ENCODE measurements around the gene OGFRL1. TPM values are rescaled to one million over a fixed set of nuclear protein-coding genes. Genes with fewer than 3 reads are reported as not detected.

OGFRL1 gene
- total and polyA plus RNA-seq, 2 donors (not counting 1 experiment from before 2014, with no cell fraction given), result 6.4 to 31.6 TPM

GRCh38 chr6:71289802-71290175 is 1.2 kb downstream of the OGFRL1 start:
- Histone ChIP-seq H3K27me3 (replicated peaks in 1 of 4; ENCODE audit: control extremely low read depth in 1 of 4, control insufficient read depth in 3 of 4, insufficient read depth in 4 of 4, low read length in 3 of 4) (no peaks in the 10 kb centered on the region), H3K27ac (ENCODE audit: low read length in 2 of 2) (peak overlapping the region; percentile 40 to 82), H3K4me1 (ENCODE audit: control insufficient read depth in 2 of 2, insufficient read depth in 2 of 2, low read length in 2 of 2) (peaks cover 39 to 40% of the 10 kb centered on the region in 2 donors), H3K79me2 (ENCODE audit: control insufficient read depth, insufficient read depth, low read length) (peaks cover 52% of the 10 kb centered on the region), H3K4me3 (ENCODE audit: control extremely low read depth in 1 of 5, extremely low read depth in 1 of 5, insufficient read depth in 1 of 5, low read depth in 2 of 5, low read length in 4 of 5) (peak overlapping the region; percentile 50 to 82 (median 76)), H3K9ac (ENCODE audit: low read length) (peak overlapping the region; percentile 91), H3K9me3 (ENCODE audit: control extremely low read depth in 1 of 3, control insufficient read depth in 2 of 3, insufficient read depth in 1 of 3, low read length in 2 of 3) (no peaks in the 10 kb centered on the region), H4K20me1 (ENCODE audit: control insufficient read depth, insufficient read depth, low read length, poor library complexity, severe bottlenecking) (peaks cover 34% of the 10 kb centered on the region), H3K36me3 (replicated peaks in 1 of 2; ENCODE audit: control extremely low read depth in 1 of 2, control insufficient read depth in 1 of 2, extremely low read depth in 1 of 2, insufficient read depth in 2 of 2, low read length in 1 of 2) (peaks cover 0 to 13% of the 10 kb centered on the region in 2 experiments), H3K4me2 (replicated peaks; ENCODE audit: low read depth, low read length, poor library complexity, severe bottlenecking) (peak overlapping the region; percentile 98), H2AFZ (ENCODE audit: insufficient read depth, low read depth, low read length, poor library complexity, severe bottlenecking) (peak overlapping the region; percentile 70)
- Mint-ChIP-seq H3K27ac (peak overlapping the region; percentile 92), H3K27me3 (no peaks in the 10 kb centered on the region), H3K4me1 (peaks cover 47% of the 10 kb centered on the region), H3K4me3 (peak overlapping the region; percentile 93), H3K9me3 (ENCODE audit: insufficient read depth) (no peaks in the 10 kb centered on the region)
- intact Hi-C loops (cut with micrococcal nuclease), result loop anchor here (2.0 to 10.0 kb wide), 6 partner anchors 55 to 1492 kb away; partner anchors contain the start of genes LMBRD1 and SDHAF4
- DNase-seq (no peak), ATAC-seq (ENCODE audit: low read depth) (no peak)
- no peak for TF ChIP-seq EZH2 (IDR thresholded peaks at IDR 0.05; ENCODE audit: borderline replicate concordance, insufficient read depth, low read depth, low read length, poor library complexity, severe bottlenecking)
- no peak for TF ChIP-seq CTCF (IDR thresholded peaks at IDR 0.05)
- WGBS (ENCODE audit: insufficient coverage), result 33% methylated on average over 1 of the region's 5 CpGs
- POLR2A ChIA-PET, result interaction anchor here (3.1 kb wide), 1 partner anchor 41 kb away, joined by 12 read pairs; no protein-coding TSS in a partner anchor
- CTCF ChIA-PET, result interaction anchor here (0.6 to 5.8 kb wide), 6 partner anchors 8 to 657 kb away, joined by 3 to 66 read pairs (median 8); no protein-coding TSS in a partner anchor

GRCh38 chr6:71290611-71291010 is 2.0 kb downstream of the OGFRL1 start:
- Mint-ChIP-seq H3K4me1 (peaks cover 47% of the 10 kb centered on the region), H3K27ac (peak overlapping the region; percentile 10), H3K9me3 (ENCODE audit: insufficient read depth) (no peaks in the 10 kb centered on the region), H3K4me3 (peak overlapping the region; percentile 93), H3K27me3 (no peaks in the 10 kb centered on the region)
- Histone ChIP-seq H3K4me1 (ENCODE audit: control insufficient read depth in 2 of 2, insufficient read depth in 2 of 2, low read length in 2 of 2) (peaks cover 39 to 40% of the 10 kb centered on the region in 2 donors), H3K27me3 (replicated peaks in 1 of 4; ENCODE audit: control extremely low read depth in 1 of 4, control insufficient read depth in 3 of 4, insufficient read depth in 4 of 4, low read length in 3 of 4) (no peaks in the 10 kb centered on the region), H3K9ac (ENCODE audit: low read length) (no peak overlapping the region), H2AFZ (ENCODE audit: insufficient read depth, low read depth, low read length, poor library complexity, severe bottlenecking) (no peak overlapping the region), H3K9me3 (ENCODE audit: control extremely low read depth in 1 of 3, control insufficient read depth in 2 of 3, insufficient read depth in 1 of 3, low read length in 2 of 3) (no peaks in the 10 kb centered on the region), H3K4me3 (ENCODE audit: control extremely low read depth in 1 of 5, extremely low read depth in 1 of 5, insufficient read depth in 1 of 5, low read depth in 2 of 5, low read length in 4 of 5) (peak overlapping the region in 1 of 5 experiments; percentile 28), H4K20me1 (ENCODE audit: control insufficient read depth, insufficient read depth, low read length, poor library complexity, severe bottlenecking) (peaks cover 41% of the 10 kb centered on the region), H3K79me2 (ENCODE audit: control insufficient read depth, insufficient read depth, low read length) (peaks cover 59% of the 10 kb centered on the region), H3K27ac (ENCODE audit: low read length in 2 of 2) (no peak overlapping the region), H3K36me3 (replicated peaks in 1 of 2; ENCODE audit: control extremely low read depth in 1 of 2, control insufficient read depth in 1 of 2, extremely low read depth in 1 of 2, insufficient read depth in 2 of 2, low read length in 1 of 2) (peaks cover 0 to 21% of the 10 kb centered on the region in 2 experiments), H3K4me2 (replicated peaks; ENCODE audit: low read depth, low read length, poor library complexity, severe bottlenecking) (peak overlapping the region; percentile 98)
- DNase-seq, result no peak
- TF ChIP-seq EZH2 (IDR thresholded peaks at IDR 0.05; ENCODE audit: borderline replicate concordance, insufficient read depth, low read depth, low read length, poor library complexity, severe bottlenecking), result no peak
- no peak for TF ChIP-seq CTCF (IDR thresholded peaks at IDR 0.05)
- intact Hi-C loops (cut with micrococcal nuclease), result no loop called here
- POLR2A ChIA-PET, result no interaction called here
- no peak for ATAC-seq (ENCODE audit: low read depth)
- CTCF ChIA-PET, result interaction anchor here (5.8 kb wide), 1 partner anchor 98 kb away, joined by 66 read pairs; no protein-coding TSS in a partner anchor
- WGBS (ENCODE audit: insufficient coverage), result no CpG with 5 or more reads among the region's 2 CpGs
